Kidney (tissue), 14 donors: ENCODE data around the gene ASGR1. TPM values are rescaled to one million over a fixed set of nuclear protein-coding genes. Genes with fewer than 3 reads are reported as not detected.

Experiments used
- DNase-seq, 5 donors: peaks; one replicate each; pipeline ENCODE4 v3.0.0-alpha.2; 2013 to 2020
- FAIRE-seq: peaks from 2 replicates; lab custom pipeline; 2012; peaks lifted over from hg19 to GRCh38; lab: Jason Lieb, UNC
- H3K27ac ChIP-seq, 2 donors: one replicate each; pipeline ENCODE4 v1.7.0; 2013; ENCODE audit warnings: low read depth in 2 of 2, low read length in 2 of 2, inconsistent platforms in 1 of 2
- H3K27me3 ChIP-seq: one replicate; pipeline ENCODE4 v1.7.1; 2013; ENCODE audit warnings: low read length, inconsistent platforms; ENCODE audit not compliant: control insufficient read depth, insufficient read depth
- H3K36me3 ChIP-seq, 3 donors: one replicate each; pipeline versions ENCODE4 v1.7.0 to v1.7.1; 2013; ENCODE audit warnings: low read length in 3 of 3, control low read depth in 1 of 3, inconsistent platforms in 1 of 3; ENCODE audit not compliant: insufficient read depth in 3 of 3, control insufficient read depth in 2 of 3
- H3K4me1 ChIP-seq, 3 donors: one replicate each; pipeline versions ENCODE4 v1.7.0 to v1.7.1; 2013; ENCODE audit warnings: low read length in 3 of 3, inconsistent platforms in 1 of 3, low read depth in 1 of 3; ENCODE audit not compliant: control insufficient read depth in 2 of 3, insufficient read depth in 2 of 3
- H3K4me3 ChIP-seq, 3 donors: one replicate each; pipeline versions ENCODE4 v1.7.0 to v1.8.1; 2013; ENCODE audit warnings: low read length in 3 of 3, control low read depth in 1 of 3, inconsistent platforms in 1 of 3
- H3K9ac ChIP-seq, 3 donors: one replicate each; pipeline versions ENCODE4 v1.7.0 to v1.7.1; 2013; ENCODE audit warnings: low read length in 3 of 3, control low read depth in 1 of 3, inconsistent platforms in 1 of 3
- H3K9me3 ChIP-seq, 3 donors: one replicate each; pipeline versions ENCODE4 v1.7.0 to v1.7.1; 2013; ENCODE audit warnings: low read length in 3 of 3, control low read depth in 1 of 3, inconsistent platforms in 1 of 3; ENCODE audit not compliant: control insufficient read depth in 2 of 3, insufficient read depth in 1 of 3
- intact Hi-C: fragments of 100-400 bp; cut with DNase I; formaldehyde crosslinking; loops from one replicate; pipeline ENCODE4 v1.11.1; 2022
- polyA plus RNA-seq: library from polyadenylated mRNA; stranded (reverse); fragments of 350-450 nt; fragmentation: Illumina TruSeq; extraction: RNeasy Lipid Tissue Mini Kit (QIAGEN cat#74804); gene quantifications from one replicate; pipeline ENCODE4 v1.2.3, GENCODE V29; 2014; ENCODE audit warnings: low read depth, low replicate concordance; ENCODE audit not compliant: insufficient read depth
- total RNA-seq: library from RNA; stranded (reverse); fragmentation: NEBNext Ultra II Directional; extraction: Animal tissue kit (Norgen Biotek cat#: 25700); gene quantifications from one replicate; pipeline ENCODE4 v1.2.1, GENCODE V29; 2021
- TF ChIP-seq, protein P1 (sequence below): IDR thresholded peaks from 3 replicates; pipeline ENCODE4 v1.5.1; 2012; ENCODE audit warnings: mild to moderate bottlenecking, moderate library complexity, borderline replicate concordance; ENCODE audit not compliant: insufficient read depth; ENCODE audit errors: extremely low read depth
- donor health status: control.
- donor health status: control.
- donor health status: control.
- donor health status: control.
- donor health status: control.
- donor health status: DM: yes; HTN: yes; CAD: no.
- donor health status: Normal renal cell carcinoma (clear cell type).

ASGR1 gene
- total and polyA plus RNA-seq, 2 donors from 2014 or later = 1.4 to 2.1 TPM

DNA sequence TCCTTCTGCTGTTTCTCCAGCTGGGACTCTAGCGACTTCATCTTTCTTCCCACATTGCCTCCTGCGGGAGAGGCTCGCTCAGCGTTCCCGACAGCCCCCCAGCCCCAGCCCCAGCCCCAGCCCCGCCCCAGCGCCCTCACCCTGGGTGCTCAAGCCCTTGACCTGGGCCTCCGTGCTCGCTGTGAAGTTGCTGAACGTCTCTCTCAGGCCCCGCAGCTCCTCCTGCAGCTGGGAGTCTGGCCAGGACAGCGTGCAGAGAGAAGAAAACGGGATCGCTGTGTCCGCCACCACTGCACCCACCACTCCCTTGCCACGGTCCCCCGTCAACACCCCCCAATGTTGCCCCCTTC, 2.4 kb downstream of the ASGR1 start:
- peaks cover 7 to 10% (median 10%) of the 10 kb centered on the region in 3 donors for H3K4me1 ChIP-seq
- no peaks in the 10 kb centered on the region for H3K9me3 ChIP-seq
- intact Hi-C loops = no loop called here
- no peak overlapping the region for H3K27ac ChIP-seq
- no peaks in the 10 kb centered on the region for H3K36me3 ChIP-seq
- DNase-seq (peak in 3 of 5 donors; percentile 64 to 79 (median 64)), FAIRE-seq (no peak)
- H3K4me3 ChIP-seq = peak overlapping the region in 1 of 3 donors; percentile 65
- H3K9ac ChIP-seq = peak overlapping the region in 1 of 3 donors; percentile 38
- TF ChIP-seq, protein P1, sequence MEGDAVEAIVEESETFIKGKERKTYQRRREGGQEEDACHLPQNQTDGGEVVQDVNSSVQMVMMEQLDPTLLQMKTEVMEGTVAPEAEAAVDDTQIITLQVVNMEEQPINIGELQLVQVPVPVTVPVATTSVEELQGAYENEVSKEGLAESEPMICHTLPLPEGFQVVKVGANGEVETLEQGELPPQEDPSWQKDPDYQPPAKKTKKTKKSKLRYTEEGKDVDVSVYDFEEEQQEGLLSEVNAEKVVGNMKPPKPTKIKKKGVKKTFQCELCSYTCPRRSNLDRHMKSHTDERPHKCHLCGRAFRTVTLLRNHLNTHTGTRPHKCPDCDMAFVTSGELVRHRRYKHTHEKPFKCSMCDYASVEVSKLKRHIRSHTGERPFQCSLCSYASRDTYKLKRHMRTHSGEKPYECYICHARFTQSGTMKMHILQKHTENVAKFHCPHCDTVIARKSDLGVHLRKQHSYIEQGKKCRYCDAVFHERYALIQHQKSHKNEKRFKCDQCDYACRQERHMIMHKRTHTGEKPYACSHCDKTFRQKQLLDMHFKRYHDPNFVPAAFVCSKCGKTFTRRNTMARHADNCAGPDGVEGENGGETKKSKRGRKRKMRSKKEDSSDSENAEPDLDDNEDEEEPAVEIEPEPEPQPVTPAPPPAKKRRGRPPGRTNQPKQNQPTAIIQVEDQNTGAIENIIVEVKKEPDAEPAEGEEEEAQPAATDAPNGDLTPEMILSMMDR = no peak
- H3K27me3 ChIP-seq = no peaks in the 10 kb centered on the region

DNA sequence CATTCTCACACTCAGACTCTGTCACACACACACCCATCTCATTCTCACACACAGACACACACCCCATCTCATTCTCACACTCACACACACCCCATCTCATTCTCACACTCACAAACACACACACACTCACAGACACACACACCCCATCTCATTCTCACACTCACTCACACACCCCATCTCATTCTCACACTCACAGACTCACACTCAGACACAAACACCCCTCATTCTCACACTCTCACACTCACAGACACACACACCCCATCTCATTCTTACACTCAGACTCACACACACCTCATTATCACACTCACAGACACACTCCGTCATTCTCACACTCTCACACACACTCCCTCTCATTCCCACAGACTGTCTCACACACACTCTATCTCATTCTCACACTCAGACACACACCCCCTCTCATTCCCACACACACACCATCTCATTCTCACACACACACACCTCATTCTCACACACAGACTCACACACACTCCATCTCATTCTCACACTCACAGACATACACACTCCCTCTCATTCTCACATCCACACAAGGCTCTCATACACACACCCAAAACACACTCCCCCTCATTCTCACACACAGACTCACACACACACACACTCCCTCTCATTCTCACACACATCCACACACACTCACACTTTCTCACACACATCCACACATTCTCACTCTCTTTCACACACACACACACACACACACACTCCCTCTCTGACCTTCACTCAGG, 2.9 kb downstream of the ASGR1 start:
- Histone ChIP-seq H3K4me3 (peak overlapping the region in 1 of 3 donors; percentile 65), H3K4me1 (peaks cover 7 to 10% (median 10%) of the 10 kb centered on the region in 3 donors), H3K9me3 (no peaks in the 10 kb centered on the region), H3K9ac (peak overlapping the region in 1 of 3 donors; percentile 38), H3K27me3 (no peaks in the 10 kb centered on the region), H3K36me3 (no peaks in the 10 kb centered on the region), H3K27ac (no peak overlapping the region)
- intact Hi-C loops = no loop called here
- peak in 2 of 5 donors; percentile 20 to 46 for DNase-seq
- TF ChIP-seq, protein P1 = no peak
- no peak for FAIRE-seq

DNA sequence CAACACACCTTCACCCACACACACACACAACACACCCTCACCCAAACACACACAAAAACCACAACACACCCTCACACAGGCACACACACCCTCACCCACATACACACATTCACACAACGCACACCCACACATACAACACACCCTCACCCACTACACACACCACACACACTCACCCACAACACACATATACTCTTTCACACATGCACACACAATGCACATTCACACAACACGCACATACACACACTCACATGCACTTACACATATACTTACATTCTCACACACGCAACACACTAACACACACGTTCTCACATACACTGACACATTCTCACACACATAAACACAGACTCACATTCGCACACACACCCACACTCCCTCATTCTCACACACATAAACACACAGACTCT, 3.8 kb downstream of the ASGR1 start:
- peak in 1 of 5 donors; percentile 20 for DNase-seq
- Histone ChIP-seq H3K4me3 (no peak overlapping the region), H3K36me3 (no peaks in the 10 kb centered on the region), H3K27me3 (no peaks in the 10 kb centered on the region), H3K9ac (no peak overlapping the region), H3K4me1 (peaks cover 7 to 10% (median 10%) of the 10 kb centered on the region in 3 donors), H3K27ac (no peak overlapping the region), H3K9me3 (no peaks in the 10 kb centered on the region)
- TF ChIP-seq, protein P1 = no peak
- no peak for FAIRE-seq
- intact Hi-C loops = no loop called here
